DOHH2 (cell line): ENCODE results near the gene RECQL.

Source experiments
- CTCF ChIP-seq: fragments of 200-600 bp; sonication (generic); IDR thresholded peaks from one replicate; pipeline ENCODE4 v1.5.1; 2014; ENCODE audit warnings: antibody characterized with exemption, mild to moderate bottlenecking, low read depth, low read length; ENCODE audit not compliant: poor library complexity, severe bottlenecking
- EZH2phosphoT487 ChIP-seq: fragments of 200-600 bp; sonication (generic); IDR thresholded peaks from 2 replicates; pipeline ENCODE4 v1.6.1; 2017; ENCODE audit warnings: borderline replicate concordance, mild to moderate bottlenecking, antibody characterized with exemption, low read length, moderate library complexity, mixed read lengths

- no peak for TF ChIP-seq CTCF
- TF ChIP-seq EZH2phosphoT487, result no peak
Observed at GRCh38 chr12:21523148-21523547, 21.7 kb upstream of the RECQL start.
